ENCODE results near the gene EYA3. TPM values are rescaled to one million over a fixed set of nuclear protein-coding genes. Genes with fewer than 3 reads are reported as not detected.

EYA3 gene
- total and polyA plus RNA-seq, 8 donors = 22.9 to 33.0 (median 29.1) TPM

DNA sequence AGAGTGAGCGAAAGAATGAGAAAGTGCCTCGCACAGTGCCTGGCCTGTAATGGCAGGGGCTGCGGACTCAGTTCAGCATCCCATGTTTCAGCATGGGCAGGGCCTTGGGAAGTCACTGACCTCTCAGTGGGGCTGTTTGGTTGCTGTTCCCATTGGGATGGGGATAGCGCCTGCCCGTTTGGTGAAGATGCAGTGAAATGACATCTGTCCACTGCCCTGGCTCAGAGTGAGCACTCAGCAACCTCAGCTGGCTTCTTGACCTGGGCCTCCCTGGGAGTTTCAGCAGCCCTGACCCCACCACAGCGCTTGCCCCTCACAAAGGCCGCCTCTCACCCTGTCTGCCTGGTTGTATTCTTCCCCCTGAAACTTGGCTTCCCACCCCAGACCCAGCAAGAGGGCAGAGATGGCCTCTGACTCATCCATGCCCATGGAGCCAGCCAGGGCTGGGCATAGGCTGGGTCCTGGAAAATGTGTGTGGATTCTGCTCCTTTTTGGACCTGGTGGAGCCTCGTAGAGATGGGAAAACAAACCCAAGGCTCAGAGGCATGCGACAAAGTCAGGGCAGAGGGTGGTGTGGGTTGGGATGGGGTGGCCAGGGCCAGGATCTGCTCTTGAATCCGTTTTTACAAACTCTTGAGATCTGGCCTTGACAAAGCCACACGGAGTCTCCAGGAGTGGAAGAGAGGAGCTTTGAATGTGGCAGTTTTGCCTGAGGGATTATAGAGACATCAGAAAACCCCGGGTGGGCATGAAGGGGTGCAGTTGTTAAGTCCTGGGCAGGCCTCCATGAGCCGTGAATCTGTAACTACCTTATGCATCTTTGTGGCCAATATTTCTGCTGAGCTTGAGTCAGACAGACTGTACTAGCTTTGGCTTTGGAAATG is 127.4 kb downstream of the EYA3 start:
- peaks cover 8 to 34% of the 10 kb centered on the region in 2 donors for H3K4me1 ChIP-seq
- H3K27ac ChIP-seq = peak overlapping the region; percentile 93 to 95
- H3K27me3 ChIP-seq = no peaks in the 10 kb centered on the region
- ATAC-seq = peak; percentile 3
- no peak for DNase-seq
- peak overlapping the region; percentile 57 to 81 for H3K4me3 ChIP-seq
- H3K9me3 ChIP-seq = no peaks in the 10 kb centered on the region
- H3K36me3 ChIP-seq = peaks cover 0 to 29% of the 10 kb centered on the region in 2 donors
- intact Hi-C loops (cut with DNase I) = no loop called here
- TF ChIP-seq, protein P1, sequence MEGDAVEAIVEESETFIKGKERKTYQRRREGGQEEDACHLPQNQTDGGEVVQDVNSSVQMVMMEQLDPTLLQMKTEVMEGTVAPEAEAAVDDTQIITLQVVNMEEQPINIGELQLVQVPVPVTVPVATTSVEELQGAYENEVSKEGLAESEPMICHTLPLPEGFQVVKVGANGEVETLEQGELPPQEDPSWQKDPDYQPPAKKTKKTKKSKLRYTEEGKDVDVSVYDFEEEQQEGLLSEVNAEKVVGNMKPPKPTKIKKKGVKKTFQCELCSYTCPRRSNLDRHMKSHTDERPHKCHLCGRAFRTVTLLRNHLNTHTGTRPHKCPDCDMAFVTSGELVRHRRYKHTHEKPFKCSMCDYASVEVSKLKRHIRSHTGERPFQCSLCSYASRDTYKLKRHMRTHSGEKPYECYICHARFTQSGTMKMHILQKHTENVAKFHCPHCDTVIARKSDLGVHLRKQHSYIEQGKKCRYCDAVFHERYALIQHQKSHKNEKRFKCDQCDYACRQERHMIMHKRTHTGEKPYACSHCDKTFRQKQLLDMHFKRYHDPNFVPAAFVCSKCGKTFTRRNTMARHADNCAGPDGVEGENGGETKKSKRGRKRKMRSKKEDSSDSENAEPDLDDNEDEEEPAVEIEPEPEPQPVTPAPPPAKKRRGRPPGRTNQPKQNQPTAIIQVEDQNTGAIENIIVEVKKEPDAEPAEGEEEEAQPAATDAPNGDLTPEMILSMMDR (IDR thresholded peaks at IDR 0.05) = no peak

DNA sequence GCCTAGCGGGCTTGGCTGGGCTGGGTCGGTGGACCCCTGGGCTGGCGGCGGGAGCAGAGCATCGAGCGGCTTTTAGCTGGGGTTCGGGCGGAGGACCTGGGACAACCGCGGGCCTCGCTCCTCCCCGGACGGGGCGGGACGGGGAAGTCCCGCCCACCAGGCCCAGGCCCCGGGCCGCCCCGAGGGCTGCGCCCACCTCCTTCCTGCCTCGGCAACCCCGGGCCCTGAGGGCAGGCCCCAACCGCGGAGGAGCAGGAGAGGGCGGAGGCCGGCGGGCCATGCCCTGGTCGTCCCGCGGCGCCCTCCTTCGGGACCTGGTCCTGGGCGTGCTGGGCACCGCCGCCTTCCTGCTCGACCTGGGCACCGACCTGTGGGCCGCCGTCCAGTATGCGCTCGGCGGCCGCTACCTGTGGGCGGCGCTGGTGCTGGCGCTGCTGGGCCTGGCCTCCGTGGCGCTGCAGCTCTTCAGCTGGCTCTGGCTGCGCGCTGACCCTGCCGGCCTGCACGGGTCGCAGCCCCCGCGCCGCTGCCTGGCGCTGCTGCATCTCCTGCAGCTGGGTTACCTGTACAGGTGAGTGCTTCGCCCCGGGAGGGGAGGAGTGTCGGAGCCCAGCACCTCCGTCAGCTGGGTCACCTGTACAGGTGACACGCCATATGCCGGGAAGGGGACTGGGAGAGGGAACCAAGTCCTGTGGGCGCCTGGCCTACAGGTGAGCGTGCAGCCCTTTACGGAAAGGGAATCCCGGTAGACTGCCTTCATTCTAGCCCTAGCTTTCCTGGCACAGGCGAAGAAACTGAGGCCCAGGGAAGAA is 128.4 kb downstream of the EYA3 start, which contains the start of gene XKR8:
TSS of gene XKR8 (plus strand) at position 182 of the 812 bp plus-strand sequence. CDS start at position 279, 97 bp downstream.
- Histone ChIP-seq H3K27me3 (no peaks in the 10 kb centered on the region), H3K27ac (peak within 1 kb of the TSS; percentile 93 to 95), H3K4me1 (peaks cover 8 to 34% of the 10 kb centered on the region in 2 donors), H3K9me3 (no peaks in the 10 kb centered on the region), H3K36me3 (peaks cover 0 to 19% of the 10 kb centered on the region in 2 donors), H3K4me3 (peak within 1 kb of the TSS; percentile 57 to 81)
- ATAC-seq (peak; percentile 97), DNase-seq (peak; percentile 85 to 96 (median 88))
- intact Hi-C loops (cut with DNase I) = no loop called here
- TF ChIP-seq, protein P1 (IDR thresholded peaks at IDR 0.05) = peak in 1 of 2 donors; percentile 46

DNA sequence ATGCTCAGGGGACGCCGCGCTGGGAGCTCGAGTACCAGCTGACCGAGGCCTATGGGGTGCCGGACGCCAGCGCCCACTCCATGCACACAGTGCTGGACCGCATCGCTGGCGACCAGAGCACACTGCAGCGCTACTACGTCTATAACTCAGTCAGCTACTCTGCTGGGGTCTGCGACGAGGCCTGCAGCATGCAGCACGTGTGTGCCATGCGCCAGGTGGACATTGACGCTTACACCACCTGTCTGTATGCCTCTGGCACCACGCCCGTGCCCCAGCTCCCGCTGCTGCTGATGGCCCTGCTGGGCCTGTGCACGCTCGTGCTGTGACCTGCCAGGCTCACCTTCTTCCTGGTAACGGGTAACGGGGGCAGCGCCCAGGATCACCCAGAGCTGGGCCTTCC is 129.9 kb downstream of the EYA3 start:
- Histone ChIP-seq H3K36me3 (peaks cover 0 to 5% of the 10 kb centered on the region in 2 donors), H3K27me3 (no peaks in the 10 kb centered on the region), H3K27ac (no peak overlapping the region), H3K9me3 (no peaks in the 10 kb centered on the region), H3K4me1 (peaks cover 8 to 34% of the 10 kb centered on the region in 2 donors), H3K4me3 (no peak overlapping the region)
- ATAC-seq (no peak), DNase-seq (no peak)
- intact Hi-C loops (cut with DNase I) = no loop called here
- TF ChIP-seq, protein P1 (IDR thresholded peaks at IDR 0.05) = no peak

DNA sequence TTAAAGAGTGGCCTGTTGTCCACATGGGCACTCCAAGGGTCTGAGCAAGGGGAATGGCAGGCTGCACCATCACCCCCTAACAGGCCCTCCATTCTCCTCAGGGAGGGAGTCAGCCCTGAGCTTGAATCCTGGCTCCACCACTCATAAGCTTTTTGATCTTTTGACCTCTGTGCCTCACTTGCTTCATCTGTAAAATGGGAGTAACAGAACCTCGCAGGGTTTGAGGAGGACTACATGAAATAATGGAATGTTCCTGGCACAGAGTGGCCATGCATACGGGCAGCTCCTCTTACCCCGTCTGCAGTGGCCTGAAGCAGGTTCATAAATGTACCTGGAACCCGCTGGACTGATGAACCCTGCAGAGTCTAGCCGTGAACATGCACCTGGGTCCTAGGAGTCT is 130.8 kb downstream of the EYA3 start:
- Histone ChIP-seq H3K9me3 (no peaks in the 10 kb centered on the region), H3K27me3 (no peaks in the 10 kb centered on the region), H3K4me1 (peaks cover 8 to 34% of the 10 kb centered on the region in 2 donors), H3K4me3 (no peak overlapping the region), H3K36me3 (no peaks in the 10 kb centered on the region), H3K27ac (no peak overlapping the region)
- ATAC-seq = no peak
- TF ChIP-seq, protein P1 (IDR thresholded peaks at IDR 0.05) = no peak
- intact Hi-C loops (cut with DNase I) = no loop called here
- no peak for DNase-seq

DNA sequence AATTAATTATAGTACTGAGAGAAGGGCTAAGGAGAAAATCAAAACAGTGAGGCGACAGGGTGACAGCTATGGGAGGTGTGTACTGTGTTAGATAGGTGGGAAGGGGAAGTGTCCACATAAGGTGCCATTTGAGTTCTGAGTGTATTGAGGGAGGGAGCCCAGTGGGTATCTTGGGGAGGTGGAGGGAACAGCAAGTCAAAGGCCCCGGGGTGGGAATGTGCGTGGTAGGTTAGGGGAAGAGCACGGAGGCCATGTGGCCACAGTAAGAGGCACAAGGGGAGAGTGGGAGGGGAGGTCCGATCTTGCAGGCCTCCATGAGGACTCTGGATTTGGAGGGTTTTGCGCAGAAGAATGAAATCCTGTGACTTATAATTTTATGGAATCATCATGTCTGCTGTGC is 131.6 kb downstream of the EYA3 start:
- intact Hi-C loops (cut with DNase I) = no loop called here
- no peaks in the 10 kb centered on the region for H3K36me3 ChIP-seq
- TF ChIP-seq, protein P1 (IDR thresholded peaks at IDR 0.05) = no peak

More for the DNA sequence above, 131.6 kb downstream of the EYA3 start:
- Histone ChIP-seq H3K4me1 (peaks cover 8 to 25% of the 10 kb centered on the region in 2 donors), H3K27ac (no peak overlapping the region), H3K27me3 (no peaks in the 10 kb centered on the region), H3K9me3 (no peaks in the 10 kb centered on the region), H3K4me3 (no peak overlapping the region)
- ATAC-seq (no peak), DNase-seq (no peak)

Measured in left lung (tissue), 10 donors.